Stimulated activated naive CD4-positive, alpha-beta T cell treated with Interleukin-2 at 50 U/mL for 16 hours (primary cell): Measurements from ENCODE around the gene TLN1.

Experiments
- DNase-seq: peaks from one replicate; lab custom pipeline; 2025; lab: John Stamatoyannopoulos, UW

TLN1 gene

GRCh38 chr9:35732185-35732799 is at the start of gene TLN1, which contains the start of gene CREB3:
Gene TLN1, minus strand, starts transcription at chr9:35732195. Its CDS starts 6,501 bp downstream, at chr9:35725694.
Gene CREB3, plus strand, starts transcription at chr9:35732666. Its CDS starts 107 bp downstream, at chr9:35732773.
- DNase-seq, result peak; percentile 98

GRCh38 chr9:35781066-35781465 is 49.1 kb upstream of the TLN1 start:
- DNase-seq, result no peak

GRCh38 chr9:35778496-35778895 is 46.5 kb upstream of the TLN1 start:
- DNase-seq, result no peak

- DNase-seq, result no peak
Measured at GRCh38 chr9:35776018-35776417, 44.0 kb upstream of the TLN1 start.

- DNase-seq, result no peak
Measured at GRCh38 chr9:35774907-35775635, 43.1 kb upstream of the TLN1 start.

- DNase-seq, result no peak
Measured at GRCh38 chr9:35771943-35772342, 39.9 kb upstream of the TLN1 start.

GRCh38 chr9:35771534-35771933 is 39.5 kb upstream of the TLN1 start:
- DNase-seq, result no peak

- no peak for DNase-seq
Measured at GRCh38 chr9:35771075-35771433, 39.1 kb upstream of the TLN1 start.

- DNase-seq, result no peak
Measured at GRCh38 chr9:35769763-35770162, 37.8 kb upstream of the TLN1 start.

- DNase-seq, result no peak
Measured at GRCh38 chr9:35767458-35767857, 35.5 kb upstream of the TLN1 start.

GRCh38 chr9:35766997-35767396 is 35.0 kb upstream of the TLN1 start:
- no peak for DNase-seq

GRCh38 chr9:35763803-35764202 is 31.8 kb upstream of the TLN1 start:
- no peak for DNase-seq

GRCh38 chr9:35763181-35763580 is 31.2 kb upstream of the TLN1 start:
- no peak for DNase-seq

GRCh38 chr9:35760651-35761050 is 28.7 kb upstream of the TLN1 start:
- no peak for DNase-seq

- no peak for DNase-seq
Measured at GRCh38 chr9:35759795-35760194, 27.8 kb upstream of the TLN1 start.

- no peak for DNase-seq
Measured at GRCh38 chr9:35758475-35759050, 26.6 kb upstream of the TLN1 start.

GRCh38 chr9:35757892-35758275 is 25.9 kb upstream of the TLN1 start:
- no peak for DNase-seq

GRCh38 chr9:35757226-35757891 is 25.4 kb upstream of the TLN1 start:
- DNase-seq, result no peak

GRCh38 chr9:35756275-35757225 is 24.6 kb upstream of the TLN1 start:
- peak; percentile 75 for DNase-seq

GRCh38 chr9:35755071-35755470 is 23.1 kb upstream of the TLN1 start:
- no peak for DNase-seq

GRCh38 chr9:35754264-35754663 is 22.3 kb upstream of the TLN1 start, which contains the start of gene MSMP:
Gene MSMP, minus strand, starts transcription at chr9:35754276. Its CDS starts 147 bp downstream, at chr9:35754129.
- DNase-seq, result no peak

GRCh38 chr9:35753466-35753865 is 21.5 kb upstream of the TLN1 start:
- DNase-seq, result no peak
